G401.6 (cell line): Measurements from ENCODE around the gene NR2F2.

ENCODE experiments used
- FAIRE-seq: peaks from 2 replicates; lab custom pipeline; 2012; peaks lifted over from hg19 to GRCh38; lab: Jason Lieb, UNC

The NR2F2 gene

GRCh38 chr15:96330450-96331143, at the start of gene NR2F2:
Gene NR2F2, plus strand, starts transcription at chr15:96330700. Its CDS starts 1,406 bp downstream, at chr15:96332106.
- peak; percentile 44 for FAIRE-seq

DNA sequence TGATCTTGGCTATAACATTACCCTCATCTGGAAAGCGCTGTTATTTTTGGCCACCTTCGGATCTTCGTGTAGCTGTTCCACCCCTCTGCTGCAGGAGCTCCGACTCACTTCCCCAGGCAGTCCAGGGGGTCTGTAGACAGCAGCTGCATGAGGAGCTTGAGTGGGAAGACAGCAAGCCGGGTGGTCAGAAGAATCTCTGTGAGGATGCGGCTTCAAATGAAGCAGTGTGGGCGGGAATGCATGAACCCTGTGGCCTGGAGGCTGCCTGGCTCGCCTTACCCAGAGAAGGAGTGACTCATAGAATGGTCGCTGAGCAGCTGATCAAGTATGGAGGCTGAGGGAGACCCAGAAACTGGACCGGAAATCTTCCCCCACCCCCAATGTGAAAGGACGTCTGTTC, 45.2 kb upstream of the NR2F2 start:
- no peak for FAIRE-seq

GRCh38 chr15:96285729-96286254, 44.7 kb upstream of the NR2F2 start:
- FAIRE-seq, result no peak

- FAIRE-seq, result no peak
Measured at GRCh38 chr15:96290679-96291078, 39.8 kb upstream of the NR2F2 start.

- no peak for FAIRE-seq
Measured at GRCh38 chr15:96292635-96293034, 37.9 kb upstream of the NR2F2 start.

DNA sequence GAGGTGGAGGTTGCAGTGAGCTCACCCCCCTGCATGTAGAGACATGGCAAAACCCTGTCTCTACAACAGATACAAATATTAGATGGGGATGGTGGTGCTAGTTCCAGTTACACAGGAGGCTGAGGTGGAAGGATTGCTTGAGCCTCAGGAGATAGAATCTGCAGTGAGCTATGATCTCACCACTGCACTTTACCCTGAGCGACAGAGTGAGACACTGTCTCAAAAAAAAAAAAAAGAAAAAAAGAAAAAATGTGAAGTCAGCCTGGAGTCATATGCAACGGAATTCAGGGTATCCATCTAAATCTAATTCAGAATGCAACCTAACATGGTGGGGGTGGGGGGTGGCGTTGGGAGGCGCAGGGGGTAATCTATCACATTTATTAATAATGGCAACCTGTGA, 37.1 kb upstream of the NR2F2 start:
- FAIRE-seq, result no peak

- no peak for FAIRE-seq
Measured at GRCh38 chr15:96294766-96295165, 35.7 kb upstream of the NR2F2 start.

GRCh38 chr15:96296264-96296663, 34.2 kb upstream of the NR2F2 start:
- FAIRE-seq, result no peak

DNA sequence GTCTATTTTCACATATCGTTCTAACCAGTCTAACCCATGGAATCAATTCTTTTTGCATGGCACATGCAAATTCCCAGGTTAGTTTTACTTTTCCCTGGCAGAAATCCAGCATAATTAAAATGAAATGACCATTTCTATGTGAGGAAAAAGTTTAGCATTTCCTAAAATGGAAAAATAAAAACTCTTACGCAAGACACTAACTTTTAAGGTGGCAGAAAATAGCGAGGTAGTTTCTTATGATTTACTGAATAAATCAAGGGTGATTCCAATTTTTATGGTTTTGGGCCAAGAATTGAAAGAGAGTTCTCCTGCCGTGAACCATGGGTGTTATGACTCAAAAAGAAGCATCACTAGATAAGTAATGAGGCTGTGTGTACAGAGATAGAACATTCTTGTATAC, 32.7 kb upstream of the NR2F2 start:
- no peak for FAIRE-seq

DNA sequence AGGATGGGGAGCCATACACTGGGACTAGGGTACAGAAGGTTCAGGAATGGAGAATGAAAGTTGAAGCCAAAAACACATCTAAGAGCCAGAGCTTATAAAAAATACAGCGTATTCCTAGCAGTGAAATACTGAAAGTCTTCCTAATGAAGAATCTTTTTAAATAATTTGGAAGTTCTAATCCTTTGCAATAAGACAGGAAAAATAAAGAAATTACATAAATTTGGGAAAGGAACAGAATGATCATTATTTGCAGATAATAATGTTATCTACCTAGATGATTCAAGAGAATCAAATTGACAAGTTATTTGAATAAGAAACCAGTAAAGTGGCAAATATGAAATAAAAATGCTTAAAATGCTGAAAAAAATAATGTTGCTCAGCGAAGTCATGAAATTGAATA, 32.3 kb upstream of the NR2F2 start:
- FAIRE-seq, result no peak

GRCh38 chr15:96300836-96301235, 29.7 kb upstream of the NR2F2 start:
- no peak for FAIRE-seq

GRCh38 chr15:96303503-96304056, 26.9 kb upstream of the NR2F2 start:
- FAIRE-seq, result no peak

DNA sequence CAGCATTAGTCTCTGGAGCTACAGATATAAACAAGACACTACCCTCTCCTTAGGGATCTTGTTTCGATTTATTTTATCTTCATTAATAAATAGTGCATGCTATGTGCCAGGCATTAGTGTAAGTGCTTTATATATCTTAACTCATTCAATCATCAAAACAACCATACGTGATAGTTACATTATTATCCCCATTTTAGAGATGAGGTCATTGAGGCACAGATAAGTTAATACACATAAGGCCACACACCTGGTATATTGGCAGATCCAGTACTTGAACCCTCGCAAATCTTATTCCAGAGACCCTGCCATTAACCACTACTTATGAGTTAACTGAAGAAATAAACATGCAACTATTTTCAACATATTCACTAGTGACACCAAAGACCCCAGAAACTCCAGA, 25.7 kb upstream of the NR2F2 start:
- no peak for FAIRE-seq

GRCh38 chr15:96306321-96306720, 24.2 kb upstream of the NR2F2 start:
- no peak for FAIRE-seq

GRCh38 chr15:96307856-96308394, 22.6 kb upstream of the NR2F2 start:
- FAIRE-seq, result no peak

DNA sequence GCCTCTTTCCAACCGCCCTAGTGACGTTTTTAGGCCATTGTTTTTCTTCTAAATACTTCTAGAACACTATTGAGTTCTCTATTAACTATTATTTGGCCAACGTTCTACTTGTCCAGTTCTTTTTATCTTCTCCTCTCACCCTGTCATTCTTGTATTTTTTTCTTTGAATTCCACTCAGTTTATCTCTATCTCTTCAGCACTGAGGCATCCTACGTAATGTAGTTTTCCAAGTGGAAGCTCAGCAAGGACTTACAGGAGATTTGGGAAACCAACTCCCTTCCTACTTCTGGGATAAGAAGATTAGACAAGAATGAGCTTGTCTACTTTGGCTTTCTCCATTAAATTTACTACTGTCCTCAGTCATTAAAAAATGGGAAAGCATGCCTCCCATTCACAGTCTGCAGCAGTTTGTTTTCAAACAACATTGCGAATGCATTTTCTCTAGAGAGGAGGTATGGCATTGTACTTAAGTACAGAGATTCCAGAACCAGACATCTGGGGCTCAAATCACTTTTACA, 21.3 kb upstream of the NR2F2 start:
- no peak for FAIRE-seq

- no peak for FAIRE-seq
Measured at GRCh38 chr15:96311256-96311955, 19.1 kb upstream of the NR2F2 start.

GRCh38 chr15:96311956-96312294, 18.6 kb upstream of the NR2F2 start:
- FAIRE-seq, result no peak

GRCh38 chr15:96312641-96313335, 17.7 kb upstream of the NR2F2 start:
- FAIRE-seq, result no peak

GRCh38 chr15:96314518-96314917, 16.0 kb upstream of the NR2F2 start:
- FAIRE-seq, result no peak

- FAIRE-seq, result no peak
Measured at GRCh38 chr15:96314963-96315362, 15.5 kb upstream of the NR2F2 start.

DNA sequence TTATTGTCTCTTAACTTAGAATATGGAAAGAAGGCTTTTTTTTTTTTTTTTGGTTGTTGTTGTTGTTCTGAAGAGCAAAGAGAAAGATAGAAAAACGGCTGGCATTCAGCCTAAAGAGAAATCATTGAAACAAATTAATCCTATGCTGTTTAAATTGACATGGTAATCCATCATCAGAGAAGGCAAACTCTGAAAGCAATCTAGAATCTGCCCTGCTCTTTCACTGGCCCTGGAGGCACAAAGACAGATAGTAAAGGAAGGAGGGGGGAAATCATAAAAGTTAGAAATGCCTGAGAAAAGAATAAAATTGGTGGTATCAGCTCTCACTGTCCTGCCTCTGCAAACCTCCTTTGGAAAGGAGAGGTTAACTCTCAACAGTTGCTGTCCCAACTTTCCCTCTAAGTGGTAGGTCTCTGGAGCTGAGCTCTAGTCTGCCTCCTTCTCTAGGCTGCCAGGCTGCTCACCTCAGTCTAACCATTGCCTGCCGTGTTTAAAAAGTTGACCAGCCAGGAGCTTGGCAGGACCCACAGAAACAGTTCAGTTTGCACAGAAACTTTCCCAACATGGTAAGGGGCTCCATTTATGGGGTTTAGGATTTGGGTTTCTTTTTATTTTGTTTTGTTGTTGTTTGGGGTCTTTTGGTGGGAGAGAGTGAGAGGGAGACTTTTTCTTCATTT, 13.4 kb upstream of the NR2F2 start:
- no peak for FAIRE-seq
